Stimulated activated CD4-positive, alpha-beta T cell treated with anti-CD3 and anti-CD28 coated beads, TNF-alpha, amount 100 ng/mL, for 1 hour (primary cell): Measurements from ENCODE around the gene SCGB3A1.

Source experiments
- DNase-seq, 3 donors: peaks; one replicate each; pipeline ENCODE4 v3.0.0-alpha.2; 2020; ENCODE audit warnings: low read depth in 3 of 3, low spot score in 1 of 3

Gene SCGB3A1

GRCh38 chr5:180606215-180606785 is 15.0 kb upstream of the SCGB3A1 start:
- no peak for DNase-seq

GRCh38 chr5:180605554-180606214 is 14.4 kb upstream of the SCGB3A1 start:
- DNase-seq, result peak in 2 of 3 donors; percentile 10 to 43

GRCh38 chr5:180604271-180604670 is 13.0 kb upstream of the SCGB3A1 start:
- DNase-seq, result no peak

GRCh38 chr5:180603076-180603594 is 11.8 kb upstream of the SCGB3A1 start:
- DNase-seq, result no peak

GRCh38 chr5:180602481-180603075 is 11.3 kb upstream of the SCGB3A1 start:
- DNase-seq, result no peak

- DNase-seq, result no peak
Observed at GRCh38 chr5:180601591-180602480, 10.5 kb upstream of the SCGB3A1 start.

- DNase-seq, result no peak
Observed at GRCh38 chr5:180600554-180601041, 9.3 kb upstream of the SCGB3A1 start.

GRCh38 chr5:180599981-180600553 is 8.8 kb upstream of the SCGB3A1 start:
- DNase-seq, result no peak

GRCh38 chr5:180599590-180599914 is 8.3 kb upstream of the SCGB3A1 start:
- no peak for DNase-seq

- DNase-seq, result no peak
Observed at GRCh38 chr5:180598797-180599589, 7.7 kb upstream of the SCGB3A1 start.

- DNase-seq, result no peak
Observed at GRCh38 chr5:180598316-180598701, 7.0 kb upstream of the SCGB3A1 start.

- DNase-seq, result no peak
Observed at GRCh38 chr5:180596668-180597231, 5.5 kb upstream of the SCGB3A1 start.

- DNase-seq, result no peak
Observed at GRCh38 chr5:180596115-180596667, 4.9 kb upstream of the SCGB3A1 start.

GRCh38 chr5:180595381-180596114 is 4.2 kb upstream of the SCGB3A1 start:
- no peak for DNase-seq

GRCh38 chr5:180595046-180595379 is 3.7 kb upstream of the SCGB3A1 start:
- DNase-seq, result no peak

GRCh38 chr5:180594311-180595045 is 3.2 kb upstream of the SCGB3A1 start:
- DNase-seq, result no peak

GRCh38 chr5:180593446-180594206 is 2.3 kb upstream of the SCGB3A1 start:
- no peak for DNase-seq

- DNase-seq, result no peak
Observed at GRCh38 chr5:180592176-180592575, 877 bp upstream of the SCGB3A1 start.
